HUDEP-2 (cell line): Measurements from ENCODE around the gene PRSS50.

ENCODE experiments used
- DNase-seq, 76 experiments: peaks; one replicate each; lab custom pipeline; 2025; ENCODE audit not compliant: unreplicated experiment in 76 of 76; lab: John Stamatoyannopoulos, UW

The PRSS50 gene

DNA sequence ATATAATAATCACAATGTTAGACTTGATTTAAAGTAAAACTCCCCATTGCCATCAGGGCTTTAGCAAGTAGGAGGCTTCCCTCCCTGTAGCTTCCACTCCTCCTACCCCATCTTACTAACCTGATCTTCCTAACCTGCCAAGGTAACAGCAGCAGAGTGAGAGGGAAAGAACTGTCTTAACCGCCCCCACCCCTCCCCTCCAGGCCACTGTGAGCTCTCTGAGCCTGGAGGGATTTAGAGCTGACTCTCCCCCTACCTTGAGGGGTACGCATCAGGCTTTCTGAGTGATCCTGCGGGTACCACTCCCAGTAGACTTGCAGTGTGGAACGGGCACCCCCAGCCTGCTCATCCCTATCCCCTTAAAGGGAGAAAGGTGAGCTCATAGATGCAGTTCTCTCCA is 11.4 kb upstream of the PRSS50 start:
- DNase-seq, result no peak

DNA sequence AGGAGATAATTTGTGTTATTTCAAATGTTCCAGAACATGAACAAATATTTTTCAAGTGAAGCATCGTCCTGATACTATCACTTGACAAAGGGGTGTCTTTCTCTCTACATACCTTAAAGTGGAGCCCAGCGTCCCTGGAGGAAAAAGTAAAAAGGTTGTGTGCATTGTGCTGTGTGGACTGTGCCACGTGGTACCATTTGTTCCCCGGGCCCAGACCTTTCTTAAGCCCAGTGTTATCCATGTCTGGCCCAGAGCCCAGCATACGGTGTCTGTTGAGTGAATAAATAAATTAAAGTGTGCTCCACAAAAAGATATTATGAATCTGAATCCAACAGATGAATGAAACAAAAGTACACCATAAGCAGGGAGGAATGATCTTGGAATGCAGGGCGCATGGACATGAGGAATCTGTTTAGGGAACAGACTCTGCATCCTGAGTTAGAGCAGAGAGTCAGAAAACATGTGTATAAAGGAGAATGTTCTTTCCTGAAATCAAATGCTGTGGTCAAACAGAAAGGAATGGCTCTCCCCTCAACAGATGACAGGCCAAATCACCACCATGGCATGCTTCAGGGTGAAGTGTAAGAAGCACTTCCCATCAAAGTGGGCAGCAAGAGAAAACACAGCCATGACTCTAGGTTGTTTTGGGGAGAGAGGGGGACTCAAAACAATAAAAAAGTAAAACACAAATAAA is 8.1 kb upstream of the PRSS50 start:
- DNase-seq, result no peak

DNA sequence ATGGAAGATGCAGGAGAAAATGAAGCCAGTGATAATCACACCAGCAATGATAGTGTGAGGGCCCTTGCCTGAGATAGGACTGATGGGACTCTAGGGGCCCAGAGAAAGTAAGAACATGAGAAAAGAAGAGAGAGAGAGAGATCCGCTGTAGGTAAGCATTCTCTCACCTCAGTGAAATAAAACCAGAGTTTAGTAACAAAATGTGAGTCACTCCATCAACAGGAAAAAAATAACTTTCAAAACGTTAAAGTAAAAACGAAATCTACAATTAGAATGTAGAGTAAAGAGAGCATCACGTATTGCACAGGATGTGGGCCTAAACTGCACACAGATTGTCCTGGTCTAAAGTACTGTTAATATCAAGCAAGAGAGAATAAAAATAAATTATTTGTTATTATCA is 6.8 kb upstream of the PRSS50 start:
- DNase-seq, result no peak

DNA sequence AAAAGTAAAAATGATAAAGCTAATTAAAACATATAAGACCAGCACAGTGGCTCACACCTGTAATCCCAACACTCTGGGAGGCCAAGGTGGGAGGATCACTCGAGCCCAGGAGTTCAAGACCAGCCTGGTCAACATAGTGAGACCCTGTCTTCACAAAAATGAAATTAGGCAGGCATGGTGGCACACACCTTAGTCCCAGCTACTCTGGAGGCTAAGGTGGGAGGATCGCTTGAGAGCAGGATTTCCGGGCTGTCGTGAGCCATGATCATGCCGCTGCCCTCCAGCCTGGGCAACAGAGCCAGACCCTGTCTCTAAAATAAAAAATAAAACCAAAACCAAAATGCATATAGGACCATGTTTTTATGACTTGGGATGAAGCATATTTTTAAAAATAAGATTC is 4.8 kb upstream of the PRSS50 start:
- DNase-seq, result no peak

DNA sequence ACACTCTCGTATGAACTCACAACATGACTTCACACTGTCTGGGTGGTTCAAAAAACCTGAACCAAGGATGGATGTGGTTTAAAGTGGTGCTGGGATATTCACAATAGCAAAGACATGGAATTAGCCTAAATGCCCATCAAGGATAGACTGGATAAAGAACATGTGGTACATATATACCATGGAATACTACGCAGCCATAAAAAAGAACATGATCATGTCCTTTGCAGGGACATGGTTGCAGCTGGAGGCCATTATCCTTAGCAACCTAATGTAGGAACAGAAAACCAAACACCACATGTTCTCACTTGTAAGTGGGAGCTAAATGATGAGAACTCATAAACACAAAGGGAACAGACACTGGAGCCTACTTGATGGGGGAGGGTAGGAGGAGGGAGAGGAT is 3.3 kb upstream of the PRSS50 start:
- no peak for DNase-seq

DNA sequence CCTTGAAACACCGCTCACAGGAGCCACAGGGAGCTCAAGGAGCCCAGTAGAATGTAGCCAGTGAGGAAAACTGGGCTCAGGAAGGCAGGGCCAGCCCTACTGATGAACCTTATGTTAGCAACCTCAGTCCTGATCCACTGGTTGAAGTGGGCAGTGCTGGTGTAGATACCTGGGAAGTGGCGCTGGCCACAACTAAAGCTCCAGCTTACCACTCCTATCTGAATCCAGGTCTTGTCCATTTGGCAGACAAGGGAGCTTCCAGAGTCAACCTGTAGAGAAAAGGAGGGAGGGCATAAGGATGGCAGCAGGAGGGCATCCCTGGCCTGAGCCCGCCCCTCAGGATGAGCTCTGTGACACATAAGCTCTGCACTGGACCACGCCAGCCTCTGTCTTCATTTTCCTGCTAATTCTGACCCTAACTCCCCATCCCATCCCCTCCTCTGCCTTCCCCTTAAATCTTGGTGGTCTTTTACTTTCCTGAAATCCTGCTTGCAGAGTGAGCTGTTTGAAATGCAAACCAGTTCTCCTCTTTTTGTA is 2.1 kb upstream of the PRSS50 start:
- DNase-seq, result no peak

DNA sequence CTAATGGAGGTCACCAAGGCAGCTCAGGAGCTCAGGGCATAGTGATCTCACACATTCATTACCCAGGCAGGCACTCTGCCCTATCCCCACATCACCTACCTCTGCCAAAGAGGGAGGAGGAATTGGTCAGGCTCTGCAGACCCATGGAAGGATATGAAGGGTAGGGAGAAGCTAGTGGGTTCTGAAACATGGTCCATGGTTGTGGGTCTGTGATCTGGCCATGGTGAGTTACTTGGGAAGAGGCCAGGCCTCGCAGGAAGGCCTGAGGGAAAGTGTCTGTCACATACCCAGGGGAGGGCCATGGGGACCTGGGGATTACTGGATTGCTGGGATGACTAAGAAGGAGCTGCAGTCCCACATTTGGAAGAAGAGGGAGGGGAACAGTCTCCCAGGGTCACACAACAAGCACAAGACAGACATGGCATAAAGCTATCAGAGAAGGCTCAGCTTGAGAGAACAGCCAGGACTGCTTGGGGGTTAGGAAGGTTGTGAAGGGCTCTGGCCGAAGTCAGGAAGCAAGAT is 1.4 kb upstream of the PRSS50 start:
- no peak for DNase-seq

DNA sequence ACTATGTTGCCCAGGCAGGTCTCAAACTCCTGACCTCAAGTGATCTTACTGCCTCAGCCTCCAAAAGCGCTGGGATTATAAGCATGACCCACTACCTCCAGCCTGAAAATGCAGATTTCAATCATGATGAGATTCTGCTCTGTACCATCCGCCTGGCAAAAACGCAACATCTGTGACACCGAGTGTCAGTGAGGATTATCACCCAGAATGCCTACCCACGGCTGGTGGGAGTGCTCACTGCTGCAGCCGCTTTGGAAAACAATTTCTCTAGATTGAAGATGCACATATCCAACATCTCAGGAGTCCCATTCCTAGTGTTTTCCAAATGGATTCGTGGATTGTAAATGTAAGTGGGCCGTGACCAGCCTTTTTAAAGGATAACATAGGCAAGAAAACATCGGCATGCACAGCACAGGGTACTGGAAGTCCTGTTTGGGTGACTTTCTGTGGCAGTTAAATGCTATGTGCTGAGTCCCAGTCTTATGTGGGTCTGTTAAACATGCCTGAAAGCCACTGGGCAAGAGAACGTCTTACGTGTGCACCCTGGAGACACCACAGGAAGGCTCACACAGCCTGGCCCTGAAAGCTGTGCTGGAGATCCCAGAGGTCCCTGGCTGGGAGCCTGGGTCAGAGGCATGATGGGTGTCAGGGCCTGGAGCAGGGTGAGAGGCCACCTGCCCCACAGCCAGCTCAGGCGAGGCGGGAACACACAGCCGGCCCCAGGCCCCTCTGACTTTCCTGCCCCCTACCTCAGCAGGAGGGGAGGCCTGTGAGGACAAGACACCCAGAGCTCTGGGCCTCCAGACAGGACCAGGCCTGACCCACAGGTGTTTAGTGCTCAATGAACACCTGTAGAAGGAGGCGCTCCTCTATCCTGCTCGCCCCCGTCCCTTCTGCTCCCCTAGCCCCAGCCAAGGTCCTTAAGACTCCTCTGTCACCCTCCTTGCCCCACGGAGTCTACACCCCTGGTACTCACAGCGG is 918 bp downstream of the PRSS50 start:
- no peak for DNase-seq

DNA sequence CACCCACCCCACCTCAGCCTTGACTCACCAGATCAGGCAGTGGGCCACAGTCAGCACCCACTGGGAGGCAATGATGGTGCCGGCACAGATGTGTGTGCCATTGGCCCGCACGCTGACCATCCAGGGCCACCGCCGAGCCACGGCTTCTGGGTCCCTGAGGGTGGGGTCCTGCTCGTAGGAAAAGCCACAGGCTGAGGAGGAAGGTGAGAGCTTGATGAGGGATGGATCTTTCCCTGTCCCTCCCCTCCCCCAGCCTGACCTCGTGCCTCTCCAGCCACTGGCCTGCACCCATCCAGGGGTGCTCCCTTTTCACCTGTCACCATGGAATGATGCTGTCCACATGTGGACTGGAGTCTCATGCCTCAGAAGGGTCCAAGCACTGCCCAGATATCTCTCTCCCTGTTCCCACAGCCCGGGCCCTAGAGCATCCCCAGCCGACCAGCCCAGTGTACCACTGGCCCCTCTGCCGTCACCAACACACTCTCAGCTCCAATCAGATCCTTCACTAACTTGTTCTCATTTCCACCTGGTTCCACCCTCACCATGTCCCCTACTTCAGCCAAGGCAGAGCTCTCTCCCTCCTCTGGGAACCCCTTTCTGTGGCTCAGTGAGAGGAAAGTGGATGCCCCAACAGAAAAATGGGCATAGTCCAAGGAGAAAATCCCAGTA is 2.0 kb downstream of the PRSS50 start:
- no peak for DNase-seq

DNA sequence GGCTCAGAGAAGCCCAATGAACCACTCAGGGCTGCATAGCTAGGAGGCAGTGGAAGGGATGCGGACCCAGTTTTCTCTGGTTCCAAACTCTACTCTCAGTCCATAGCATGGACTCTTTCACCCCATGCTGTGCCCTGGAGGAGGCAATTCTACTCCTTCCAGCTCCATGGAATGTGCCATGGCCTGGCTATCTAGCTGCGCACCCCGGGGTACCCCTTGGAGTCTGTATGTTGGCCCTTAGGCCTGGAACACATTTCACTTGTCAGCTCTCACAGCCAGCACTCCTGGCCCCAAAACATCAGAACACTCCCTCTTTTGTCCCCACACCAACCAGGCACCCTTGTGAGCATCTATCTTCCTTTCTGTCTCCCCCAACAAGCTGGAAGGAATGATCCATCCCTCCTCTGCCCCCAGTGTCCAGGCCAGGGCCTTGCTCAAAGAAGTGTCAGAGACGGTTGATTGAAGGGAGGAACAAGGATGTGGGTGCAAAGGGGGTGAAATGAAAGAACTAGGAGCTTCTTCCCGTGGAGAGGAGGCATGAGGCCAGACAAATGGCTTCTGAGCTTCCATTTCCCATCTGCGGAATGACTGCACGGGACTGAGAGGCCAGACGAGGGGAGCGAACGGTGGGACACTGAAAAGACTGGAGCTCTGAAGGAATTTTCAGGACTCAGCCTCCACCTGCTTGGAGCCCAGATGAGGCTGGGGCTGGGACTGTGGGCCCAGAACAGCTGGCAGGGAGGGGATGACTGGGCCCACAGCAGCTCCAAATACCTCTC is 2.8 kb downstream of the PRSS50 start:
- no peak for DNase-seq

DNA sequence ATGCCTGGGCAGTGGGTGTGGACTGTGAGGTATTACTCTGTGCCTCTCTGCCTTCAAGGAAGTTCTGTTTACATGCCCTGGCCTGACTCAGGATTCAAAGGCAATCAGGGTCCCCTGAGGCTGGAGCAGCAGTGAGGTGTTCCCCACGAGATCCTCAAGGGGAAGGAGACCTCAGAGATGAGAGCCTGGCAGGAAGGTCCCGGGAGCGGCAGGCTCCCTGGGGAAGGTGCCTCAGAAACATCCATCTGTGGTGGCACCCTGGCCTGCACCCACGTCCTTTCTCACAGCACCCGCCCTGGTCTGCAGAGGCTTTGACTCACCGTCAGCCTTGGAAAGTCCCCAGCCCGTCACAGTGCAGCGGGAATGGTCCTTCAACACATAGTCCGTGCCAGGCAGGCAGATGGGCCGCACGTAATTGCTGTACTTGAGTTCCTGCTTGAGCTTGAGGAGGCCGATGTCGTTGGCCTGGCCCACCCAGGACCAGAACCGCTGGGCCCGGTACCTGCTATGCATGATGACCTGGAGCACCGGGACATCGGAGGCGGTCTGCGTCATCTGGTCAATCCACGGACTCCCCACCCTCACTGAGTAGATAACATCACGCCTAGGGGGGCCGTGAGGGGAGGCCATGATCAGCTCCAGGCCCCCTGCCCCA is 3.6 kb downstream of the PRSS50 start:
- DNase-seq, result no peak

DNA sequence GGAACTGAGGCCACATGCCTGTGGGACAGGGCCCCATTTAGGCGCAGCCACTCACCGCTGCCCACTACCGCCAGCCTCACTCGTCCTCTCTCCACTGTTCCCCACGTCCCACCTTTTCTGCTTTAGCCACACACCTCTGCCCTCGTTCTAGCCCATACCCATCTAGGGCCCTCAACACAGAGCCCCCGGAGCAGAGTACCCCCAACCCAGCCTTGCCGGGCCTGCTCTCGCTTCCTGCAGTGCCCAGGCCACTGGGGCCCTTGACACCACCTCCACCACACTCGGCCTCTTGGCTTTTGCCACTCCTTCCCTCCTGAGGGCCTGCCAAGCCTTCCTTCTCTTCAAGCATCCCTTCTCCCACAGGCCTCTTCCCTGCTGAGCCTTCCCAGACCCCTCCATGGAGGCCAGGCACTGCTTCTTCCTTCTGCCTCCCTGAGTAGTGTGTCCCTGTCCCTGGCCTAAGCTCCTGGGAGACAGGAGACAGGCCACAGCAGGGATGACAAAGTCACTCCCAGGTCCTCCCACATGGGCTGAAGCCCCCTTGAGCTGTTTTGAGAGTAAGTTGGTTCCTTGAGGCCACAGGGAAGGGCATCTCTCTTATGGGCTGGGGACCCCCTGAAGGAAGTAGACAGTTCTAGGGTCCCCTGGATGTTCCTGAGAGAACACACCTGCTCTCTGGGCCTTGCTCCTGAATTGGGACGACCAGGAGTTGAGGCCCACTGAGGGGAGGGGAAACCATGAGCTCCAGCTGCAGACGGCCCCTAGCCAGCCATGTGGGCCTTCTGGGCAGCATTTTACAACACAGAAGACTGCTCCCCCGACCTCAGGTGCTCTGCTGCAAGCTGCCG is 4.4 kb downstream of the PRSS50 start:
- DNase-seq, result no peak

DNA sequence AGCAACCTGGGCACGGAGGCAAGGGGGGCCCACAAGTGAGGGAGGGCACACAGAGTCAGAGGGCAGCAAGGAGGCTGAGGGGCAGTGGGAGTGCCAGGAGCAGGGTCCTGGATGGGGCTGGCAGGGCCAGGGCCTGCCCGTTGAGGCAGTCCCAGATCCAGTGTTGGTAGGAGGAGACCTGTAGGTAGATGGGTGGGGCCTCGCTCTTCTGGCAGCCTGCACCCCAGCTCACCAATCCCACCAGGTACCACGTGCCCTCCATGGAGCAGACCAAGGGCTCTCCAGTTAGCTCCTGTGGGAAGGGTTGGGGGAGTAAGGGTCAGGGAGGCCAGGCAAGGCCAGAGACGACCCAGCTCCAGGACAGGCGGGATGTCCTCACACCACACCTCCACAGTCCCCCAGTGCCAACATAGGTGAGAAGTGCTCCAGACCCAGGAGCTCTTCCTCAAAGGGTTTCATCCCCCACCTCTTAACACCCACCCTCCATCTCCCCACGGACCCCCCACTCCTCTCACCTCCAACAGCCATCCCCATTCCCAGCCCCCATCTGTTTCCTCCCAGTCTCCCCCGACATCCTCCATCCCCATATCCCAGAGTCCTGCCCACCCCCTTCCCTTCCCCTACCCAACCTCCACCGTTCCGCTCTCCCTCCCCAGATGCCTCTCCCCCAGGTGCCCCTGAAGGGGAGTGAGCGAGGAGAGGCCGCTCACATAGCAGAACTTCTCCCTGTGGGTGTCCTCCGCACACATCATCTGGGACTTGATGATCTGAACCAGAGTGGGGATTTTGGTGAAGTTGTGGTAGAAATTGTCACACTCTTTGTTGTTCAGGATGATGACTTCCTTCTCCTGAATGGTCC is 5.2 kb downstream of the PRSS50 start:
- DNase-seq, result no peak

DNA sequence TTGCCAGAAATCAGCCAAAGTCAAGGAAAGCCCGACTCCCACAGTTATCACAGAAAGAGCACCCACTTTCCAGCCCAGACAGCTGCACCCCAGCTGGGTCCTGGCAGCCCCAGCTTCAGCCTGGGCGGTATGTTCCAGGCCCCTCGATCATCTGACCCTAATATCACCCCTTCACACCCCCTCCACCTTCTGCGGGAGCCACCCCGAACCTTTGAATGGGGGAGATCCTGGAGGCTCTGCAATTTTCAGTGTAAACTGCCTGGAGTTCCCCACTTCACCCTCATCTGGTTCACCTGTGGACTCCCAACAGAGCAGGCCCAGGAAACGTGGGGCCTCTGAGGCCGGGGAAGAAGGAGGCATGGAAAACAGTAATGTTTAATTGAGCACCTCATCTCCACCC is 5.9 kb downstream of the PRSS50 start:
- no peak for DNase-seq

DNA sequence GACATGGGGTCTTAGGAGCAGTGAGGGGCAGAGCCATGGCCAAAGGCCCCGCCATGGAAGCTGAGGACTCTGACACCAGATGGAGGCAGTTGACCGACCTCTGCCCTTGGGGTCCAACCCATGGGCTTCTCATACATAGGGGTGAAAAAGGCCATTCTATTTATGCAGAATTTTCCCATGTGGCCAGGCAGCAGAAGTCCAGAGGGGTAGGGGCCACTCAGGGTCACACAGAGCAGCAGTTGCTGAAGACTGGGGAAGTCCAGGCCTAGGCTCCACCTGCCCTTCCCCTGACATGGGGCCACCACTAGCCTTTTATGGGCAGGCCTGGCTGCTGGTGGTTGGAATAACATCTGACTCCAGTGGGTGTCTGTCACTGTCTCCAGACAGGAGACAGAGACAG is 6.4 kb downstream of the PRSS50 start:
- no peak for DNase-seq

DNA sequence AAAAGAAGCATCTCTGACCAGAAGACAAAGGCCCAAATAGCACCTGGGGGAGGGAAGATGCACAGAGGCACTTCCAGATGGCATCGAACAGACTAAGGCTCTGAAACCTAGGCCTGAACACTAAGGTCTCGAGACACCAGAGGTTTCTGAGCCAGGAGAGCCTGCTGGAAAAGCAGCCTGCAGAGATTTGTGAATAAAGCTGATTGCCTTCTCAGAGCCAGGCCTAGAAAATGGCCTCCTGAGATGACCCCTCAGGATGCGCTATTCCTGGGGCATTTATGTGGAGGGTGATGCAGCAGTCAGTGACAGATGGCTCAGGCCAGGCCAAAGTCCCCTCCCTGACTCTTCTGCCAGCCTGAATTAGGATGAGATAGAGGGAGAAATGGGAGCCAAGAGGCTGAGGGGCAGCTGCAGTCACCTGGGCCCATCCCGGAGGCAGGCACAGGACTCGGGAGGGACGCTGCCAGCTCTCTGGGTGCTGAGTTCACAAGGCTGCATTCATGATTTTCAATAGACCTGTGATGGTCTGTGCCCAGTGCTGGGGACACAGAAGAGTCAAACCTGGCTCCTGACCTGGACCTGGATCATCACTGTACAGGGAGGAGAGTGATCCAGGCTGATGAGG is 6.9 kb downstream of the PRSS50 start:
- DNase-seq, result no peak

DNA sequence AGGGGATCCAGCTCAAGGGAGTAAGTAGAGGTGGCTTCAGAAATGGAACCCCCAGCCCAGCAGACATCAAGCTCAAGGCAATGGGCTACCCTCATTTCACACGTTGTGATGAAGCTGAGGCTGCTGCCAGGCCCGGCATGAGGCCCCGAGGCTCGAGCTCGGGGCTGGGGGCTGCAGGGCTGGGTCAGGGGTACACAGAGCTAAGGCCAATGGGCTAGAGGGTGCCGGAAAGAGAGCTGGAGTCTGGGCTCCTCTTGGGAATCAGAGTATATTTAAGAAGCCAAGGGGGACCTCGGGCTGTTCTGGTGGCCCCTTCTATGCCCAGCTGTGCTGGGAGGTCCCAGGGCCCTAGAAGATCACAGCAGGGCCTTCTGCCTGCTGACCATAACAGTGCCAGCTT is 7.4 kb downstream of the PRSS50 start:
- no peak for DNase-seq

DNA sequence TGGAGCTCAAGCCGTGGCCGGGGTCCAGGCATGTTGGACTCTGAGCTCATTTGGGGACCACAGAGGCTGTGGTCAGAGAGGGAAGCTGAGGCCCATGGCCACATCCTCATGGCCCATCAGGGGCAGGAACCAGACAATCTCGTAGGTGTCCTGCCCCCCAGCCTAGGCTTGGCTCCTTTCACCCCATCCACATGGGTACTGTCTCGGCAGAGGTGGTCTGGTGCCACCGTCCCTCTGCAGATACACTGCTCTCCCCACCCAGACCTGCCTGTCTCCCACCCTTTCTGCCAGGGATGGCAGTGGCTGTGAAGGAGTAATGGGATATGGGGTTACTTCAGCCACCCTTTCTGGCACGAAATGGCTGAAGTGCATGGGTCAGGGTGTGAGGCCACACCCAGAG is 7.9 kb downstream of the PRSS50 start:
- no peak for DNase-seq
